Measurements from ENCODE around the gene SEMA3F. TPM values are rescaled to one million over a fixed set of nuclear protein-coding genes. Genes with fewer than 3 reads are reported as not detected.

Gene SEMA3F
- total and polyA plus RNA-seq, 4 donors = 27.8 to 54.3 (median 47.4) TPM

GRCh38 chr3:50212502-50212901 is 57.4 kb downstream of the SEMA3F start:
- WGBS, 2 donors = 85 to 98% methylated on average over 3 to 4 of the region's 4 CpGs
- no peaks in the 10 kb centered on the region for H3K36me3 ChIP-seq (ENCODE audit: control insufficient read depth in 4 of 4, insufficient read depth in 4 of 4, low read length in 4 of 4)
- peaks cover 0 to 7% (median 0%) of the 10 kb centered on the region in 5 donors for H3K4me1 ChIP-seq (ENCODE audit: control insufficient read depth in 5 of 5, insufficient read depth in 5 of 5, low read length in 5 of 5)
- H3K9me3 ChIP-seq (ENCODE audit: control insufficient read depth in 4 of 4, insufficient read depth in 3 of 4, low read length in 3 of 4) = no peaks in the 10 kb centered on the region
- H3K9ac ChIP-seq (ENCODE audit: insufficient read depth in 1 of 2, low read length in 2 of 2) = no peak overlapping the region
- no peaks in the 10 kb centered on the region for H3K27me3 ChIP-seq (ENCODE audit: control insufficient read depth in 3 of 3, insufficient read depth in 3 of 3, low read length in 2 of 3)
- DNase-seq (no peak), ATAC-seq (ENCODE audit: insufficient read depth, low FRiP score) (no peak)
- no peak for TF ChIP-seq CTCF (IDR thresholded peaks at IDR 0.05; ENCODE audit: control extremely low read depth, extremely low read depth)
- H3K4me3 ChIP-seq = no peak overlapping the region
- H3K27ac ChIP-seq (ENCODE audit: low read depth in 1 of 2, low read length in 1 of 2) = no peak overlapping the region

GRCh38 chr3:50212971-50213370 is 57.8 kb downstream of the SEMA3F start:
- no peak for TF ChIP-seq CTCF (IDR thresholded peaks at IDR 0.05; ENCODE audit: control extremely low read depth, extremely low read depth)
- WGBS, 2 donors = 90 to 94% methylated on average over 3 of the region's 3 CpGs
- peaks cover 0 to 7% (median 0%) of the 10 kb centered on the region in 5 donors for H3K4me1 ChIP-seq (ENCODE audit: control insufficient read depth in 5 of 5, insufficient read depth in 5 of 5, low read length in 5 of 5)
- H3K9me3 ChIP-seq (ENCODE audit: control insufficient read depth in 4 of 4, insufficient read depth in 3 of 4, low read length in 3 of 4) = no peaks in the 10 kb centered on the region
- no peak for ATAC-seq (ENCODE audit: insufficient read depth, low FRiP score)
- no peaks in the 10 kb centered on the region for H3K36me3 ChIP-seq (ENCODE audit: control insufficient read depth in 4 of 4, insufficient read depth in 4 of 4, low read length in 4 of 4)
- no peaks in the 10 kb centered on the region for H3K27me3 ChIP-seq (ENCODE audit: control insufficient read depth in 3 of 3, insufficient read depth in 3 of 3, low read length in 2 of 3)
- no peak overlapping the region for H3K27ac ChIP-seq (ENCODE audit: low read depth in 1 of 2, low read length in 1 of 2)
- no peak overlapping the region for H3K9ac ChIP-seq (ENCODE audit: insufficient read depth in 1 of 2, low read length in 2 of 2)
- H3K4me3 ChIP-seq = no peak overlapping the region
- DNase-seq = no peak

GRCh38 chr3:50213373-50213772 is 58.2 kb downstream of the SEMA3F start:
- WGBS, 2 donors = 85 to 91% methylated on average over 12 of the region's 12 CpGs
- ATAC-seq (ENCODE audit: insufficient read depth, low FRiP score) (no peak), DNase-seq (peak in 2 of 3 donors; percentile 35 to 58)
- Histone ChIP-seq H3K9ac (ENCODE audit: insufficient read depth in 1 of 2, low read length in 2 of 2) (no peak overlapping the region), H3K9me3 (ENCODE audit: control insufficient read depth in 4 of 4, insufficient read depth in 3 of 4, low read length in 3 of 4) (no peaks in the 10 kb centered on the region), H3K4me1 (ENCODE audit: control insufficient read depth in 5 of 5, insufficient read depth in 5 of 5, low read length in 5 of 5) (peaks cover 0 to 7% (median 0%) of the 10 kb centered on the region in 5 donors), H3K36me3 (ENCODE audit: control insufficient read depth in 4 of 4, insufficient read depth in 4 of 4, low read length in 4 of 4) (no peaks in the 10 kb centered on the region), H3K27ac (ENCODE audit: low read depth in 1 of 2, low read length in 1 of 2) (no peak overlapping the region), H3K4me3 (no peak overlapping the region), H3K27me3 (ENCODE audit: control insufficient read depth in 3 of 3, insufficient read depth in 3 of 3, low read length in 2 of 3) (no peaks in the 10 kb centered on the region)
- no peak for TF ChIP-seq CTCF (IDR thresholded peaks at IDR 0.05; ENCODE audit: control extremely low read depth, extremely low read depth)

GRCh38 chr3:50214824-50215223 is 59.7 kb downstream of the SEMA3F start:
- H3K36me3 ChIP-seq (ENCODE audit: control insufficient read depth in 4 of 4, insufficient read depth in 4 of 4, low read length in 4 of 4) = no peaks in the 10 kb centered on the region
- no peaks in the 10 kb centered on the region for H3K9me3 ChIP-seq (ENCODE audit: control insufficient read depth in 4 of 4, insufficient read depth in 3 of 4, low read length in 3 of 4)
- WGBS, 2 donors = 79 to 84% methylated on average over 10 of the region's 10 CpGs
- H3K4me1 ChIP-seq (ENCODE audit: control insufficient read depth in 5 of 5, insufficient read depth in 5 of 5, low read length in 5 of 5) = no peaks in the 10 kb centered on the region
- ATAC-seq (ENCODE audit: insufficient read depth, low FRiP score) = no peak
- H3K9ac ChIP-seq (ENCODE audit: insufficient read depth in 1 of 2, low read length in 2 of 2) = no peak overlapping the region
- no peaks in the 10 kb centered on the region for H3K27me3 ChIP-seq (ENCODE audit: control insufficient read depth in 3 of 3, insufficient read depth in 3 of 3, low read length in 2 of 3)
- no peak for TF ChIP-seq CTCF (IDR thresholded peaks at IDR 0.05; ENCODE audit: control extremely low read depth, extremely low read depth)
- H3K4me3 ChIP-seq = no peak overlapping the region
- no peak for DNase-seq
- no peak overlapping the region for H3K27ac ChIP-seq (ENCODE audit: low read depth in 1 of 2, low read length in 1 of 2)
